ENCODE data around the gene C22orf23. TPM values are rescaled to one million over a fixed set of nuclear protein-coding genes. Genes with fewer than 3 reads are reported as not detected.
A peak's percentile ranks its signal among the peaks of the same experiment; 100 is the strongest.

Gene C22orf23
- total RNA-seq, 1 donor from 2014 or later = not detected

GRCh38 chr22:37940698-37941376, 12.6 kb downstream of the C22orf23 start:
- peak; percentile 40 for FAIRE-seq
- H3K4me3 ChIP-seq (ENCODE audit: low read depth, low read length) = no peak overlapping the region
- H3K27me3 ChIP-seq (ENCODE audit: control insufficient read depth, insufficient read depth, low read length) = no peaks in the 10 kb centered on the region
- TF ChIP-seq CTCF (IDR thresholded peaks at IDR 0.05; ENCODE audit: insufficient read depth, low read length, severe bottlenecking) = no peak
- no peak for DNase-seq (ENCODE audit: low read depth)
- H3K36me3 ChIP-seq (ENCODE audit: control insufficient read depth, insufficient read depth, low read length) = peaks cover 53% of the 10 kb centered on the region

GRCh38 chr22:37933711-37934376, 19.6 kb downstream of the C22orf23 start:
- Histone ChIP-seq H3K27me3 (ENCODE audit: control insufficient read depth, insufficient read depth, low read length) (no peaks in the 10 kb centered on the region), H3K36me3 (ENCODE audit: control insufficient read depth, insufficient read depth, low read length) (peaks cover 62% of the 10 kb centered on the region), H3K4me3 (ENCODE audit: low read depth, low read length) (no peak overlapping the region)
- DNase-seq (ENCODE audit: low read depth) = peak; percentile 77
- peak; percentile 100 for TF ChIP-seq CTCF (IDR thresholded peaks at IDR 0.05; ENCODE audit: insufficient read depth, low read length, severe bottlenecking)
- FAIRE-seq = peak; percentile 98

GRCh38 chr22:37932821-37933578, 20.4 kb downstream of the C22orf23 start:
- FAIRE-seq (no peak), DNase-seq (ENCODE audit: low read depth) (no peak)
- Histone ChIP-seq H3K36me3 (ENCODE audit: control insufficient read depth, insufficient read depth, low read length) (peaks cover 61% of the 10 kb centered on the region), H3K4me3 (ENCODE audit: low read depth, low read length) (no peak overlapping the region), H3K27me3 (ENCODE audit: control insufficient read depth, insufficient read depth, low read length) (no peaks in the 10 kb centered on the region)
- no peak for TF ChIP-seq CTCF (IDR thresholded peaks at IDR 0.05; ENCODE audit: insufficient read depth, low read length, severe bottlenecking)

- TF ChIP-seq CTCF (IDR thresholded peaks at IDR 0.05; ENCODE audit: insufficient read depth, low read length, severe bottlenecking) = no peak
- DNase-seq (ENCODE audit: low read depth) = no peak
- H3K36me3 ChIP-seq (ENCODE audit: control insufficient read depth, insufficient read depth, low read length) = peaks cover 59% of the 10 kb centered on the region
- no peaks in the 10 kb centered on the region for H3K27me3 ChIP-seq (ENCODE audit: control insufficient read depth, insufficient read depth, low read length)
- H3K4me3 ChIP-seq (ENCODE audit: low read depth, low read length) = no peak overlapping the region
- FAIRE-seq = no peak
Observed at GRCh38 chr22:37932401-37932800, 21.0 kb downstream of the C22orf23 start.

- FAIRE-seq = no peak
- no peak for TF ChIP-seq CTCF (IDR thresholded peaks at IDR 0.05; ENCODE audit: insufficient read depth, low read length, severe bottlenecking)
- DNase-seq (ENCODE audit: low read depth) = no peak
- peaks cover 60% of the 10 kb centered on the region for H3K36me3 ChIP-seq (ENCODE audit: control insufficient read depth, insufficient read depth, low read length)
- no peaks in the 10 kb centered on the region for H3K27me3 ChIP-seq (ENCODE audit: control insufficient read depth, insufficient read depth, low read length)
- H3K4me3 ChIP-seq (ENCODE audit: low read depth, low read length) = no peak overlapping the region
Observed at GRCh38 chr22:37931893-37932389, 21.5 kb downstream of the C22orf23 start.

Measured in bronchial epithelial cell (primary cell).